Bladder microvascular endothelial cell (primary cell): ENCODE results near the gene MZT2B. TPM values are rescaled to one million over a fixed set of nuclear protein-coding genes. Genes with fewer than 3 reads are reported as not detected.

Experiments used
- total RNA-seq: library from RNA; depleted of rRNA; stranded (reverse); fragments of >200 nt; gene quantifications from 2 replicates; pipeline ENCODE4 v1.2.3, GENCODE V29; 2014

The MZT2B gene
- total RNA-seq: 125 and 220 TPM in 2 replicates

GRCh38 chr2:130181880-130182682, at the start of gene MZT2B:
Gene MZT2B, plus strand, starts transcription at chr2:130182262. Its CDS starts 21 bp downstream, at chr2:130182283.

GRCh38 chr2:130145006-130145414, 37.1 kb upstream of the MZT2B start, which contains the start of gene CCDC74B:
Gene CCDC74B, minus strand, starts transcription at chr2:130145112. Its CDS starts 116 bp downstream, at chr2:130144996.

GRCh38 chr2:130181325-130181879, 660 bp upstream of the MZT2B start, which contains the start of gene SMPD4:
Gene SMPD4, minus strand, starts transcription at chr2:130181602. Its CDS starts 5,010 bp downstream, at chr2:130176592.

GRCh38 chr2:130198343-130198742, 16.3 kb downstream of the MZT2B start, which contains the start of gene TUBA3E:
Gene TUBA3E, minus strand, starts transcription at chr2:130198439. Its CDS starts 79 bp downstream, at chr2:130198360.

Other genes with a start within 250 kb of the MZT2B start
- 0.06 TPM in 1 of 2 replicates, not detected in the other for gene RAB6C, start 202.6 kb upstream of the MZT2B start, total RNA-seq
- gene POTEF, start 53.0 kb upstream of the MZT2B start, total RNA-seq: 0.16 and 0.25 TPM in 2 replicates
- gene CCDC74B, start 37.1 kb upstream of the MZT2B start, total RNA-seq: 0.65 and 0.94 TPM in 2 replicates
- 12.0 and 24.0 TPM in 2 replicates for gene SMPD4, start 660 bp upstream of the MZT2B start, total RNA-seq
- not detected in 2 replicates for gene TUBA3E, start 16.2 kb downstream of the MZT2B start, total RNA-seq
- gene IMP4, start 160.6 kb downstream of the MZT2B start, total RNA-seq: 65.9 and 111 TPM in 2 replicates
- gene PTPN18, start 173.8 kb downstream of the MZT2B start, total RNA-seq: 20.9 and 32.5 TPM in 2 replicates